RWPE2 (cell line): ENCODE results near the gene PTPRM.

Source experiments
- ATAC-seq: fragments of 200-7000 bp; cut with Tn5 transposase; 3 replicates; pipeline ENCODE4 v1.9.1; 2021; ENCODE audit warnings: low read depth
- DNase-seq: peaks from one replicate; pipeline ENCODE4 v3.0.0-alpha.2; 2020; ENCODE audit warnings: low spot score
- H3K27ac ChIP-seq: fragments of 450-650 bp; 2 replicates; pipeline ENCODE4 v1.5.1; 2017; ENCODE audit warnings: mild to moderate bottlenecking; ENCODE audit not compliant: poor library complexity, severe bottlenecking
- H3K27me3 ChIP-seq: fragments of 250-450 bp; sonication (Bioruptor Pico); 2 replicates; pipeline ENCODE4 v1.5.1; 2021; ENCODE audit warnings: mild to moderate bottlenecking, moderate library complexity; ENCODE audit not compliant: insufficient read depth, poor library complexity, severe bottlenecking
- H3K36me3 ChIP-seq: fragments of 250-450 bp; sonication (Bioruptor Pico); 2 replicates; pipeline ENCODE4 v1.5.1; 2020; ENCODE audit warnings: low read depth, mild to moderate bottlenecking, moderate library complexity
- H3K4me1 ChIP-seq: fragments of 250-450 bp; sonication (Bioruptor Pico); 2 replicates; pipeline ENCODE4 v1.5.1; 2021; ENCODE audit warnings: mild to moderate bottlenecking, moderate library complexity; ENCODE audit not compliant: insufficient read depth, poor library complexity, severe bottlenecking
- H3K4me3 ChIP-seq: fragments of 250-450 bp; sonication (Bioruptor Pico); 2 replicates; pipeline ENCODE4 v1.5.1; 2021; ENCODE audit warnings: mild to moderate bottlenecking, moderate library complexity; ENCODE audit not compliant: severe bottlenecking
- H3K9me3 ChIP-seq: fragments of 250-450 bp; sonication (Bioruptor Pico); 2 replicates; pipeline ENCODE4 v1.5.1; 2021; ENCODE audit warnings: mild to moderate bottlenecking, moderate library complexity; ENCODE audit not compliant: severe bottlenecking
- CTCF ChIP-seq: fragments of 450-650 bp; IDR thresholded peaks from one replicate; pipeline ENCODE4 v1.5.1; 2017; ENCODE audit warnings: mild to moderate bottlenecking, moderate library complexity; ENCODE audit not compliant: poor library complexity, severe bottlenecking

PTPRM gene

DNA sequence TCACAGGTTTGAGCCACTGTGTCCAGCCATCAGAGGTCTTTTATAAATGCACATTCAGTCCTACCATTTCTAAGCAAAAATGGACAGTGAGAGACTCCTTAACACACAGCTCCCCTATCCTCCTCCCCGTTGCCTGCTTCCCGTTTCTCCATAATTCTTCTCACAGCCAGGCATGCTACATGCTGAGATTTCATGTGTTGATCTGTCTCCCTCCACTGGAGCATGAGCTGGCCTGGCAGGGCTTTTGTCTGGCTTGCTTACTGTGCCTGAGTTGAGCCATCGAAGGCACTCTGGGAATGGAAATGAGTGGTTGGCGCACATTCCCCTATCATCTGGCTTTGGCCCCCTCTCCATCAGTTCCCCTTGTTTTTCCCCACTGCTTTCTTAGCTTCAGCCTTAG, 413.5 kb downstream of the PTPRM start:
- Histone ChIP-seq H3K4me1 (no peaks in the 10 kb centered on the region), H3K36me3 (no peaks in the 10 kb centered on the region), H3K4me3 (no peak overlapping the region), H3K27me3 (no peaks in the 10 kb centered on the region), H3K9me3 (no peaks in the 10 kb centered on the region), H3K27ac (no peak overlapping the region)
- ATAC-seq (no peak), DNase-seq (no peak)
- TF ChIP-seq CTCF, result no peak

DNA sequence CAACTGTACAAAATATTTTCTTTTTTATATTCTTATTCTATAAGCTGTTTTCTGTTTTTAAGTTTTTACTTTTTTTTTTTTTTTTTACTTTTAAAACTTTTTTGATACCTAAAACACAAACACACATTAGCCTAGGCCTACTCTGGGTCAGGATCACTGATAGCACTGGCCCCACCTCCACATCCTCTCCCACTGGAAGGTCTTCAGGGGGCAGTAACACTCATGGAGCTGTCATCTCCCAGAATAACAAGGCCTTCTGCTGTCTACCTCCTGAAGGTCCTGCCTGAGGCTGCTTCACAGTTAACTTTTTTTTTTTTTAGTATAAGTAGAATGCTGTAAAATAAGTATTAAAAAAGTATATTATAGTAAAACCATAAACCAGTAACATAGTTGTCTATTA, 415.1 kb downstream of the PTPRM start:
- no peak overlapping the region for H3K4me3 ChIP-seq
- no peak for ATAC-seq
- TF ChIP-seq CTCF, result no peak
- no peak for DNase-seq
- peaks cover 3% of the 10 kb centered on the region for H3K9me3 ChIP-seq
- H3K36me3 ChIP-seq, result no peaks in the 10 kb centered on the region
- H3K27ac ChIP-seq, result no peak overlapping the region
- no peaks in the 10 kb centered on the region for H3K4me1 ChIP-seq
- H3K27me3 ChIP-seq, result no peaks in the 10 kb centered on the region

DNA sequence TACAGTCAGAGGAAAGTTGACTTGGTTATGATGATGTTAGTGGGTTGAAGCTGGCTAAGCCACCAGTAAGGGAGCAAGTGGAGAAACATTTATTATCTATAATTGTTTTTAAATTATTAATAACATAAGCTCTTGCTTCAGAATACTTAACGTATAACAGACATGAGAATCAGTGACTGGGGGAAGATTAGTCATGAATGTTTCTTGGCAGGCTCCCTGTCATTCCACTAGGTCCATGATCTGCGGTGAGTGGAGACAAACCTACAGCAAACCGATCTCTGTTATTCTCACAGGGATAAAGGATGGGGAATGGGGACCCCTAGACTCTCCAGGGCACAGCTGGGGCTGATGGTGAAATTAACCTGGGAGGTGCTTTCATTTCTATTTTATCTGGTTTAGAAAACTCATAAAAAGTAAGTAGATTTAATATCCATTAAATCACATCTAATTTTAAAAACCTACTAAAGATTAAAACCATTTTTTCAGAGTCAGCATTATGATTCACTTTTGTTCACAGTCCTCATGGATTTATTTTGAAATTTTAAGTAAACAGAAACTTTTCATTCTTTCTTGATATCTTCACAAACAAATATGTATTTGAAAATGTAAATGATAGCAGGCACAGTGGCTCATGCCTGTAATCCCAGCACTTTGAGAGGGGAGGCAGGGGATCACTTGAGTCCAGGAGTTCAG, 420.3 kb downstream of the PTPRM start:
- TF ChIP-seq CTCF, result no peak
- H3K4me3 ChIP-seq, result no peak overlapping the region
- peak; percentile 52; the same call in 1 of the 3 replicates for ATAC-seq
- no peak overlapping the region for H3K27ac ChIP-seq
- peaks cover 3% of the 10 kb centered on the region for H3K9me3 ChIP-seq
- no peaks in the 10 kb centered on the region for H3K4me1 ChIP-seq
- no peaks in the 10 kb centered on the region for H3K27me3 ChIP-seq
- no peaks in the 10 kb centered on the region for H3K36me3 ChIP-seq
- no peak for DNase-seq

- no peak for ATAC-seq
- H3K27me3 ChIP-seq, result no peaks in the 10 kb centered on the region
- H3K9me3 ChIP-seq, result peaks cover 4% of the 10 kb centered on the region
- H3K27ac ChIP-seq, result no peak overlapping the region
- no peak for TF ChIP-seq CTCF
- no peaks in the 10 kb centered on the region for H3K36me3 ChIP-seq
- H3K4me3 ChIP-seq, result no peak overlapping the region
- no peaks in the 10 kb centered on the region for H3K4me1 ChIP-seq
- DNase-seq, result no peak
Observed at GRCh38 chr18:7990670-7991069, 423.6 kb downstream of the PTPRM start.

DNA sequence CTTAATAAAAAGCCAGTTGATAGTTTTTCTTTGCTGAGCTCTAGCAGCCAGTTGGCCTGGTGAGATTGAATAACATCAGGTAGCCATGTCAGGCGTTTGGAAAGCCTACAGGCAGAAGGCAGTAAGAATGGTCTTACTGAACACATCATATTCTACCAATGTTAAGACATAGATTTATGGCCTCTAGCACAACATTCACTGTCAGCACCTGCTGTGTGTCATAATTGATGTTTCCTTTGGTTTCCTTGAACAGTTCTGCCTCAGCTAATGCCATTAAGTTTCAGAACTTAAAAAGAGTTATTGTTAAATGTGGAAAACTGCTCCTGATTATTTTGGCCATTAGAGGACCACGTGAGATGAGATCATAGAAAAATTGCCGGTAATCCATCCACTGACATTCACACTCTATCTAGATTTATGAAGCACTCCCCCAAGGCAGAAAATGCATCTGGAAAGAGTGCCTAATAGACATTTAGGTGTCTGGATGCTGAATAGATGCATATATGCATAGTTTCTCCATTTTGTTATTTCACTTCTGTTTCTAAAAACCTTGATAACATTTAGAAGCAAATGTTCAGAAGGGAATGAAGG, 434.7 kb downstream of the PTPRM start:
- Histone ChIP-seq H3K36me3 (no peaks in the 10 kb centered on the region), H3K9me3 (no peaks in the 10 kb centered on the region), H3K4me3 (no peak overlapping the region), H3K27me3 (no peaks in the 10 kb centered on the region), H3K27ac (no peak overlapping the region), H3K4me1 (no peaks in the 10 kb centered on the region)
- DNase-seq (no peak), ATAC-seq (no peak)
- no peak for TF ChIP-seq CTCF
